ENCODE data around the gene DCST2. TPM values are rescaled to one million over a fixed set of nuclear protein-coding genes. Genes with fewer than 3 reads are reported as not detected.
"Not testable (repeated sequence)": the region's sequence is repeated elsewhere in the genome, so short reads cannot be mapped to it uniquely, and the experiment has no call there.

DCST2 gene
- total RNA-seq, 4 donors from 2014 or later, result 0.33 to 4.2 (median 0.50) TPM; not detected in 1

GRCh38 chr1:154982897-154983648, 50.5 kb downstream of the DCST2 start, which contains the start of gene FLAD1:
TSS of gene FLAD1 (plus strand) at chr1:154983344. CDS start at chr1:154983695, 351 bp downstream.
- Histone ChIP-seq H3K4me3 (replicated peaks in 1 of 3) (peak within 1 kb of the TSS; percentile 44 to 82 (median 48)), H3K4me1 (peaks cover 15 to 20% of the 10 kb centered on the region in 2 donors), H3K27me3 (no peaks in the 10 kb centered on the region), H3K36me3 (peaks cover 3 to 7% of the 10 kb centered on the region in 2 donors), H3K27ac (peak within 1 kb of the TSS; percentile 41 to 68 (median 54)), H3K9me3 (no peaks in the 10 kb centered on the region)
- TF ChIP-seq CTCF (IDR thresholded peaks at IDR 0.05), result no peak
- TF ChIP-seq POLR2A (IDR thresholded peaks at IDR 0.05), result peak in 1 of 2 donors; percentile 65
- WGBS, 2 donors, result 0% methylated on average over 26 of the region's 26 CpGs
- DNase-seq, result peak; percentile 96 to 97
- intact Hi-C loops (cut with DNase I), result no loop called here

GRCh38 chr1:154982341-154982740, 51.2 kb downstream of the DCST2 start:
- no peak for DNase-seq
- intact Hi-C loops (cut with DNase I), result no loop called here

GRCh38 chr1:154978360-154978759, 55.2 kb downstream of the DCST2 start:
- 90 to 97% methylated on average over 3 of the region's 3 CpGs for WGBS, 2 donors
- intact Hi-C loops (cut with DNase I), result no loop called here
- Histone ChIP-seq H3K27ac (no peak overlapping the region), H3K36me3 (no peaks in the 10 kb centered on the region), H3K27me3 (no peaks in the 10 kb centered on the region), H3K4me1 (peaks cover 0 to 15% of the 10 kb centered on the region in 2 donors), H3K4me3 (replicated peaks in 1 of 3) (no peak overlapping the region), H3K9me3 (no peaks in the 10 kb centered on the region)
- DNase-seq, result no peak
- no peak for TF ChIP-seq POLR2A (IDR thresholded peaks at IDR 0.05)
- no peak for TF ChIP-seq CTCF (IDR thresholded peaks at IDR 0.05)

More at GRCh38 chr1:154982341-154982740, 51.2 kb downstream of the DCST2 start:
- Histone ChIP-seq H3K4me3 (replicated peaks in 1 of 3) (peak overlapping the region in 1 of 3 donors; percentile 19), H3K36me3 (no peaks in the 10 kb centered on the region), H3K27me3 (no peaks in the 10 kb centered on the region), H3K27ac (no peak overlapping the region), H3K9me3 (no peaks in the 10 kb centered on the region), H3K4me1 (peaks cover 15 to 20% of the 10 kb centered on the region in 2 donors)
- 66% methylated on average over 6 of the region's 6 CpGs for WGBS, 2 donors
- TF ChIP-seq CTCF (IDR thresholded peaks at IDR 0.05) (no peak), POLR2A (IDR thresholded peaks at IDR 0.05) (no peak)

GRCh38 chr1:154977762-154978161, 55.8 kb downstream of the DCST2 start:
- H3K27ac ChIP-seq; H3K9me3 ChIP-seq; H3K4me3 ChIP-seq (replicated peaks in 1 of 3); intact Hi-C loops (cut with DNase I); H3K36me3 ChIP-seq; DNase-seq; H3K27me3 ChIP-seq: not testable (repeated sequence)
- peaks cover 4 to 20% of the 10 kb centered on the region in 2 donors for H3K4me1 ChIP-seq
- 86 to 90% methylated on average over 3 of the region's 3 CpGs for WGBS, 2 donors

- DNase-seq, result peak; percentile 63 to 66
- H3K36me3 ChIP-seq, result no peaks in the 10 kb centered on the region
- intact Hi-C loops (cut with DNase I), result no loop called here
- H3K9me3 ChIP-seq, result no peaks in the 10 kb centered on the region
- 0 to 1% methylated on average over 24 of the region's 24 CpGs for WGBS, 2 donors
- TF ChIP-seq POLR2A (IDR thresholded peaks at IDR 0.05) (no peak), CTCF (IDR thresholded peaks at IDR 0.05) (no peak)
- H3K4me1 ChIP-seq, result peaks cover 26 to 38% of the 10 kb centered on the region in 2 donors
- no peaks in the 10 kb centered on the region for H3K27me3 ChIP-seq
- H3K27ac ChIP-seq, result peak overlapping the region; percentile 81 to 98 (median 95)
- H3K4me3 ChIP-seq (replicated peaks in 1 of 3), result peak overlapping the region; percentile 11 to 51 (median 16)
Measured at GRCh38 chr1:154975409-154976059, 58.0 kb downstream of the DCST2 start.
